HEK293T (cell line): Measurements from ENCODE around the gene HCN2.

ENCODE experiments used
- CTBP1 ChIP-seq: fragments of 450-650 bp; IDR thresholded peaks from 2 replicates; pipeline ENCODE4 v1.6.1; 2016; ENCODE audit warnings: borderline replicate concordance
- ELF4 ChIP-seq: fragments of 450-650 bp; IDR thresholded peaks from 2 replicates; pipeline ENCODE4 v1.6.1; 2017; ENCODE audit warnings: antibody characterized with exemption
- FOXA1 ChIP-seq: fragments of 450-650 bp; IDR thresholded peaks from 2 replicates; pipeline ENCODE4 v1.6.1; 2016; ENCODE audit warnings: mild to moderate bottlenecking
- FOXK2 ChIP-seq: fragments of 450-650 bp; IDR thresholded peaks from 2 replicates; pipeline ENCODE4 v1.6.1; 2016; ENCODE audit warnings: mild to moderate bottlenecking
- FOXM1 ChIP-seq: fragments of 450-650 bp; IDR thresholded peaks from 2 replicates; pipeline ENCODE4 v1.6.1; 2017; ENCODE audit warnings: mild to moderate bottlenecking, borderline replicate concordance
- L3MBTL2 ChIP-seq: fragments of 450-650 bp; conservative IDR thresholded peaks from 2 replicates; pipeline ENCODE4 v1.6.1; 2016; ENCODE audit warnings: mild to moderate bottlenecking
- LEF1 ChIP-seq: fragments of 450-650 bp; IDR thresholded peaks from 2 replicates; pipeline ENCODE4 v1.6.1; 2017; ENCODE audit warnings: mild to moderate bottlenecking, borderline replicate concordance
- NFRKB ChIP-seq: fragments of 450-650 bp; IDR thresholded peaks from 2 replicates; pipeline ENCODE4 v1.6.1; 2016; ENCODE audit warnings: mild to moderate bottlenecking, moderate library complexity
- SP1 ChIP-seq: fragments of 450-650 bp; IDR thresholded peaks from 2 replicates; pipeline ENCODE4 v1.6.1; 2017

- TF ChIP-seq LEF1 (0 out of 2 replicates have a peak, but pooled peaks have one; percentile 14), FOXA1 (no peak), NFRKB (no peak), CTBP1 (no peak), ELF4 (no peak), FOXM1 (no peak), SP1 (no peak), L3MBTL2 (0 out of 2 replicates have a peak, but pooled peaks have one; percentile 13), FOXK2 (no peak)
These were observed 17.4 kb upstream of the HCN2 start, which contains the start of gene BSG for GRCh38 chr19:572140-572742.
